Limb (tissue), 2 donors: Measurements from ENCODE around the gene TSHZ3.

Experiments used
- DNase-seq, 2 donors: peaks; one replicate each; pipeline ENCODE4 v3.0.0-alpha.2; 2016; ENCODE audit errors: extremely low spot score in 2 of 2

The TSHZ3 gene

GRCh38 chr19:31235806-31236205 is 113.4 kb downstream of the TSHZ3 start:
- no peak for DNase-seq

GRCh38 chr19:31233295-31233800 is 115.9 kb downstream of the TSHZ3 start:
- DNase-seq: no peak

DNA sequence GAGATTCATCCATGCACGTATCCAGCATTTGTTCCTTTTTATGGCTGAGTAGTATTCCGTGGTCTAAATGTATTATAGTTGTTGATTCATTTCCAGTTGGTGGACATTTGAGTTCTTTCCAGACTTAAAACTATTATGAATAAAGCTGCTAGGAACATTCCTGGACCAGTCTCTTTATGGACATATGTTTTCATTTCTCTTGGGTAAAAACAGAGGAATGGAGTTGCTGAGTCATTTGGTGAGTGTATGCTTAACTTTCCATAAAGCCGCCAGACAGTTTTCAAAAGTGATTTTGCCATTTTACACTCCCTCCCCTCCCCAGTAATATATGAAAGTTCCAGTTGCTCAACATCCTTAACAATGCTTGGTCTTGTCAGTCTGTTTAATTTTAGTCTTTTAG is 116.4 kb downstream of the TSHZ3 start:
- DNase-seq: no peak

- no peak for DNase-seq
Measured at GRCh38 chr19:31232180-31232579, 117.1 kb downstream of the TSHZ3 start.

GRCh38 chr19:31231237-31231636 is 118.0 kb downstream of the TSHZ3 start:
- no peak for DNase-seq

GRCh38 chr19:31226151-31226935 is 122.9 kb downstream of the TSHZ3 start:
- no peak for DNase-seq
